Activated CD4-positive, CD25-positive, alpha-beta regulatory T cell treated with anti-CD3 and anti-CD28 coated beads, Interleukin-2, amount 50 U/mL, for 24 hours (primary cell): Measurements from ENCODE around the gene PPP1R8.
A peak's percentile ranks its signal among the peaks of the same experiment; 100 is the strongest.
"Not testable (repeated sequence)": the region's sequence is repeated elsewhere in the genome, so short reads cannot be mapped to it uniquely, and the experiment has no call there.

Experiments
- ATAC-seq, 2 donors: fragments of 150-1000 bp; cut with Tn5 transposase; one replicate each; pipeline ENCODE4 v1.10.0; 2021; ENCODE audit warnings: mild to moderate bottlenecking in 1 of 2, moderate library complexity in 1 of 2

The PPP1R8 gene

GRCh38 chr1:27830621-27831440 is at the start of gene PPP1R8:
PPP1R8 (plus strand) TSS chr1:27830782; CDS start chr1:27830836, 54 bp downstream.
- ATAC-seq: peak; percentile 99

GRCh38 chr1:27782950-27783349 is 47.6 kb upstream of the PPP1R8 start:
- ATAC-seq: no peak

- ATAC-seq: no peak
Observed at GRCh38 chr1:27784700-27785099, 45.9 kb upstream of the PPP1R8 start.

GRCh38 chr1:27785781-27786455 is 44.7 kb upstream of the PPP1R8 start:
- no peak for ATAC-seq

- no peak for ATAC-seq
Observed at GRCh38 chr1:27787895-27788294, 42.7 kb upstream of the PPP1R8 start.

- no peak for ATAC-seq
Observed at GRCh38 chr1:27789540-27790041, 41.0 kb upstream of the PPP1R8 start.

GRCh38 chr1:27790270-27790669 is 40.3 kb upstream of the PPP1R8 start:
- ATAC-seq: not testable (repeated sequence)

- ATAC-seq: no peak
Observed at GRCh38 chr1:27795601-27796000, 35.0 kb upstream of the PPP1R8 start.

GRCh38 chr1:27804791-27805190 is 25.8 kb upstream of the PPP1R8 start:
- ATAC-seq: peak; percentile 65 to 81

- ATAC-seq: no peak
Observed at GRCh38 chr1:27806758-27807157, 23.8 kb upstream of the PPP1R8 start.

GRCh38 chr1:27807385-27807784 is 23.2 kb upstream of the PPP1R8 start:
- ATAC-seq: no peak

- not testable (repeated sequence) for ATAC-seq
Observed at GRCh38 chr1:27808131-27808530, 22.5 kb upstream of the PPP1R8 start.

GRCh38 chr1:27809883-27810282 is 20.7 kb upstream of the PPP1R8 start:
- no peak for ATAC-seq

- ATAC-seq: peak in 1 of 2 donors; percentile 27
Observed at GRCh38 chr1:27811741-27812500, 18.7 kb upstream of the PPP1R8 start.

- ATAC-seq: no peak
Observed at GRCh38 chr1:27816921-27817630, 13.5 kb upstream of the PPP1R8 start.

GRCh38 chr1:27821761-27822315 is 8.7 kb upstream of the PPP1R8 start:
- ATAC-seq: no peak

- ATAC-seq: no peak
Observed at GRCh38 chr1:27823784-27824183, 6.8 kb upstream of the PPP1R8 start.

- ATAC-seq: no peak
Observed at GRCh38 chr1:27824411-27824810, 6.2 kb upstream of the PPP1R8 start.

- not testable (repeated sequence) for ATAC-seq
Observed at GRCh38 chr1:27829339-27829960, 1.1 kb upstream of the PPP1R8 start.

GRCh38 chr1:27831568-27832410 is 1.2 kb downstream of the PPP1R8 start:
- no peak for ATAC-seq

- ATAC-seq: no peak
Observed at GRCh38 chr1:27832762-27833161, 2.2 kb downstream of the PPP1R8 start.
